Neural cell (in vitro differentiated cells): ENCODE results near the gene SLITRK2.

ENCODE experiments used
- EP300 ChIP-seq: fragments of 450-650 bp; conservative IDR thresholded peaks from 2 replicates; pipeline ENCODE4 v1.6.1; 2014; ENCODE audit warnings: antibody characterized with exemption, mild to moderate bottlenecking, moderate library complexity; ENCODE audit not compliant: poor library complexity, severe bottlenecking
- EZH2 ChIP-seq: fragments of 200-600, 300-800 bp; shearing (Covaris generic), sonication (generic); IDR thresholded peaks from 2 replicates; pipeline ENCODE4 v1.6.1; 2014; ENCODE audit warnings: antibody characterized with exemption, low read length, borderline replicate concordance, mild to moderate bottlenecking; ENCODE audit not compliant: insufficient read depth, poor library complexity, severe bottlenecking
- MXI1 ChIP-seq: fragments of 450-650 bp; conservative IDR thresholded peaks from 2 replicates; pipeline ENCODE4 v1.6.1; 2014; ENCODE audit warnings: antibody characterized with exemption, mild to moderate bottlenecking; ENCODE audit not compliant: poor library complexity, severe bottlenecking
- POLR2AphosphoS5 ChIP-seq: IDR thresholded peaks from 2 replicates; pipeline ENCODE4 v1.6.1; 2012
- SMC3 ChIP-seq: fragments of 450-650 bp; conservative IDR thresholded peaks from 2 replicates; pipeline ENCODE4 v1.6.1; 2014; ENCODE audit warnings: antibody characterized with exemption, mild to moderate bottlenecking, moderate library complexity; ENCODE audit not compliant: poor library complexity
- TAF1 ChIP-seq: IDR thresholded peaks from 2 replicates; pipeline ENCODE4 v1.6.1; 2012; ENCODE audit warnings: low read depth
- TF ChIP-seq, protein P1 (sequence below): fragments of 450-650 bp; IDR thresholded peaks from 2 replicates; pipeline ENCODE4 v1.5.1; 2014; ENCODE audit warnings: antibody characterized with exemption, mild to moderate bottlenecking, moderate library complexity; ENCODE audit not compliant: poor library complexity, severe bottlenecking
- TF ChIP-seq, protein P2 (sequence below): IDR thresholded peaks from 2 replicates; pipeline ENCODE4 v1.6.1; 2012; ENCODE audit warnings: borderline replicate concordance

DNA sequence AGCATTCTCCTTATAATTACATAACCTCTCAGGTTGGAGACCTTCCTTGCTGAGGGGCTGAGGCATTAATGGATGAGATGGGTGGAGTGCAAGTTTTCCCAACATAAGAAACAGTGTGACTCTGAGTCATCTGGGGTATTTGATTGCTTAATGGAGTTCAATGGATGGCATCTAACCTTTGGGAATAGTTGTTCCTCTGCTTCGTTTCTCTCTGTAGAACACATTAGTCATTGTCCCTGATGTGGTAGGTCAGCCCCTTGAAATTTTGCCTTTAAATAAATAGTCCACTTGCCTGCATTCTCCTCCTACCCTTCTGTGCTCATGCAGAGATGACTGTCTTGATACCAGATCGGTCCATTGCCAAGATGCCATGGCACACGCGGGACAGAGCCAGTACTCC is 38.6 kb downstream of the SLITRK2 start:
- TF ChIP-seq, protein P1, sequence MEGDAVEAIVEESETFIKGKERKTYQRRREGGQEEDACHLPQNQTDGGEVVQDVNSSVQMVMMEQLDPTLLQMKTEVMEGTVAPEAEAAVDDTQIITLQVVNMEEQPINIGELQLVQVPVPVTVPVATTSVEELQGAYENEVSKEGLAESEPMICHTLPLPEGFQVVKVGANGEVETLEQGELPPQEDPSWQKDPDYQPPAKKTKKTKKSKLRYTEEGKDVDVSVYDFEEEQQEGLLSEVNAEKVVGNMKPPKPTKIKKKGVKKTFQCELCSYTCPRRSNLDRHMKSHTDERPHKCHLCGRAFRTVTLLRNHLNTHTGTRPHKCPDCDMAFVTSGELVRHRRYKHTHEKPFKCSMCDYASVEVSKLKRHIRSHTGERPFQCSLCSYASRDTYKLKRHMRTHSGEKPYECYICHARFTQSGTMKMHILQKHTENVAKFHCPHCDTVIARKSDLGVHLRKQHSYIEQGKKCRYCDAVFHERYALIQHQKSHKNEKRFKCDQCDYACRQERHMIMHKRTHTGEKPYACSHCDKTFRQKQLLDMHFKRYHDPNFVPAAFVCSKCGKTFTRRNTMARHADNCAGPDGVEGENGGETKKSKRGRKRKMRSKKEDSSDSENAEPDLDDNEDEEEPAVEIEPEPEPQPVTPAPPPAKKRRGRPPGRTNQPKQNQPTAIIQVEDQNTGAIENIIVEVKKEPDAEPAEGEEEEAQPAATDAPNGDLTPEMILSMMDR: no peak
- TF ChIP-seq SMC3 (no peak), TAF1 (no peak), EZH2 (no peak), POLR2AphosphoS5 (no peak), MXI1 (no peak), EP300 (no peak)
- TF ChIP-seq, protein P2, sequence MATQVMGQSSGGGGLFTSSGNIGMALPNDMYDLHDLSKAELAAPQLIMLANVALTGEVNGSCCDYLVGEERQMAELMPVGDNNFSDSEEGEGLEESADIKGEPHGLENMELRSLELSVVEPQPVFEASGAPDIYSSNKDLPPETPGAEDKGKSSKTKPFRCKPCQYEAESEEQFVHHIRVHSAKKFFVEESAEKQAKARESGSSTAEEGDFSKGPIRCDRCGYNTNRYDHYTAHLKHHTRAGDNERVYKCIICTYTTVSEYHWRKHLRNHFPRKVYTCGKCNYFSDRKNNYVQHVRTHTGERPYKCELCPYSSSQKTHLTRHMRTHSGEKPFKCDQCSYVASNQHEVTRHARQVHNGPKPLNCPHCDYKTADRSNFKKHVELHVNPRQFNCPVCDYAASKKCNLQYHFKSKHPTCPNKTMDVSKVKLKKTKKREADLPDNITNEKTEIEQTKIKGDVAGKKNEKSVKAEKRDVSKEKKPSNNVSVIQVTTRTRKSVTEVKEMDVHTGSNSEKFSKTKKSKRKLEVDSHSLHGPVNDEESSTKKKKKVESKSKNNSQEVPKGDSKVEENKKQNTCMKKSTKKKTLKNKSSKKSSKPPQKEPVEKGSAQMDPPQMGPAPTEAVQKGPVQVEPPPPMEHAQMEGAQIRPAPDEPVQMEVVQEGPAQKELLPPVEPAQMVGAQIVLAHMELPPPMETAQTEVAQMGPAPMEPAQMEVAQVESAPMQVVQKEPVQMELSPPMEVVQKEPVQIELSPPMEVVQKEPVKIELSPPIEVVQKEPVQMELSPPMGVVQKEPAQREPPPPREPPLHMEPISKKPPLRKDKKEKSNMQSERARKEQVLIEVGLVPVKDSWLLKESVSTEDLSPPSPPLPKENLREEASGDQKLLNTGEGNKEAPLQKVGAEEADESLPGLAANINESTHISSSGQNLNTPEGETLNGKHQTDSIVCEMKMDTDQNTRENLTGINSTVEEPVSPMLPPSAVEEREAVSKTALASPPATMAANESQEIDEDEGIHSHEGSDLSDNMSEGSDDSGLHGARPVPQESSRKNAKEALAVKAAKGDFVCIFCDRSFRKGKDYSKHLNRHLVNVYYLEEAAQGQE: no peak
